Fibroblast of peridontal ligament (primary cell): ENCODE measurements around the gene GEN1.
A peak's percentile ranks its signal among the peaks of the same experiment; 100 is the strongest.

Source experiments
- DNase-seq: peaks from one replicate; pipeline ENCODE4 v3.0.0-alpha.2; 2010; ENCODE audit errors: extremely low read depth

GEN1 gene, protein sequence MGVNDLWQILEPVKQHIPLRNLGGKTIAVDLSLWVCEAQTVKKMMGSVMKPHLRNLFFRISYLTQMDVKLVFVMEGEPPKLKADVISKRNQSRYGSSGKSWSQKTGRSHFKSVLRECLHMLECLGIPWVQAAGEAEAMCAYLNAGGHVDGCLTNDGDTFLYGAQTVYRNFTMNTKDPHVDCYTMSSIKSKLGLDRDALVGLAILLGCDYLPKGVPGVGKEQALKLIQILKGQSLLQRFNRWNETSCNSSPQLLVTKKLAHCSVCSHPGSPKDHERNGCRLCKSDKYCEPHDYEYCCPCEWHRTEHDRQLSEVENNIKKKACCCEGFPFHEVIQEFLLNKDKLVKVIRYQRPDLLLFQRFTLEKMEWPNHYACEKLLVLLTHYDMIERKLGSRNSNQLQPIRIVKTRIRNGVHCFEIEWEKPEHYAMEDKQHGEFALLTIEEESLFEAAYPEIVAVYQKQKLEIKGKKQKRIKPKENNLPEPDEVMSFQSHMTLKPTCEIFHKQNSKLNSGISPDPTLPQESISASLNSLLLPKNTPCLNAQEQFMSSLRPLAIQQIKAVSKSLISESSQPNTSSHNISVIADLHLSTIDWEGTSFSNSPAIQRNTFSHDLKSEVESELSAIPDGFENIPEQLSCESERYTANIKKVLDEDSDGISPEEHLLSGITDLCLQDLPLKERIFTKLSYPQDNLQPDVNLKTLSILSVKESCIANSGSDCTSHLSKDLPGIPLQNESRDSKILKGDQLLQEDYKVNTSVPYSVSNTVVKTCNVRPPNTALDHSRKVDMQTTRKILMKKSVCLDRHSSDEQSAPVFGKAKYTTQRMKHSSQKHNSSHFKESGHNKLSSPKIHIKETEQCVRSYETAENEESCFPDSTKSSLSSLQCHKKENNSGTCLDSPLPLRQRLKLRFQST

GRCh38 chr2:17753803-17754663 lies at the start of gene GEN1, which contains the start of gene SMC6:
GEN1 (plus strand) TSS chr2:17754138; CDS start chr2:17759944, 5,806 bp downstream.
SMC6 (minus strand) TSS chr2:17753810; CDS start chr2:17745946, 7,864 bp downstream.
- DNase-seq = peak; percentile 85

DNA sequence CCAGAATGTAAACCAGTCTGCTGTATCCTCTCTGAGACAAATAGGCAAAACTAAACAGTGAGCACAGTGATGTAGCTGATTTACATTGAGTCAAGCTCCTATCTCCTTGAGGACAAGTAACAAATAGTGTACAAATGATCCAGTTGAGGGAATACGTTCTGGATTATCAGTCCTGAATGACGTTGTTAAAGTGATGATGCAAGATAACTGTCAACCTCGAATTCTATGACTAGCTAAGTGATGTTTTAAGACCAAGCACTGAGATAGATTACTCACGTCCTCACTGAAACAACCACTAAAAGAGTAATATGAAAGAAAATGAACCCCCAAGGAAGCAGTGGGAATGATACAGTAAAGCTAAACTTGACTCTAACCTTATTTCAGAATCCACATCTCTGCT lies 47.1 kb upstream of the GEN1 start:
- no peak for DNase-seq

DNA sequence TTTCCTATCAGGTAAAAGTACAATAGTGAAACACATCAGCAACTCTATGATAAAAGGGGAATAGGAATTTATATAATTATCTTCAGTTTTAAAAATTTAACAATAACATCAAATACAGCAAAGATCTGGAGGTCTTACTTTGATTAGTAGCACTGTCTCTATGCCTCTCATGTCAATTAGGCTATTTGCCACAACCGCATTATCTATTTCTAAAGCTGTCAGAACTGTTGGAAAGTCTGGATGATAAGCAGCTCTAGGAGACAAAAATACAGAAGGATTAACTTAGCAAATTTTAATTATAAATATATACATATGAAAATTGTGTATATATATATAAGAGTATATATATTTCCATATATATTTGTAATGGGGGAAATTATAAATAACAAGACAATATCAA lies 45.4 kb upstream of the GEN1 start:
- no peak for DNase-seq

- peak; percentile 23 for DNase-seq
Measured at GRCh38 chr2:17709897-17710296, 44.0 kb upstream of the GEN1 start.

- DNase-seq = no peak
Measured at GRCh38 chr2:17710547-17711248, 43.2 kb upstream of the GEN1 start.

DNA sequence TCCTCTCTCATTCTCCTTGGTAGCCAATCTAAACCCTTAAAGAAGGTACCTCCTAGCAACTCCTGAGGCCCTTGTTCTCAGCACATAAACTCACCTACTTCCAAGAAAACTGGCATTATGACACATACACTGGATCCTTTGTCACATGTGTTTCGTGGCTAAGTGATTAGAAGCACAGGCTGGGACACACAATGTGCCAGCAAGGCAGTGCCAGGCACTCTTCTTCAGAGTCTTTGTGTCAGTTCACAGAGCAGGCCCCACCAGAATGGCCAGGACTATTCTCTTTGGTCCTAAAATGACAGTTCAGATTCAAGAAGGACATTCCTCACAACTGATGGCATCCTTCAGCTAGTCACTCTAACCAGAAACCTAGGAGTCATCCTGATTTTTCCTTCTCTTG lies 40.6 kb upstream of the GEN1 start:
- DNase-seq = no peak

DNA sequence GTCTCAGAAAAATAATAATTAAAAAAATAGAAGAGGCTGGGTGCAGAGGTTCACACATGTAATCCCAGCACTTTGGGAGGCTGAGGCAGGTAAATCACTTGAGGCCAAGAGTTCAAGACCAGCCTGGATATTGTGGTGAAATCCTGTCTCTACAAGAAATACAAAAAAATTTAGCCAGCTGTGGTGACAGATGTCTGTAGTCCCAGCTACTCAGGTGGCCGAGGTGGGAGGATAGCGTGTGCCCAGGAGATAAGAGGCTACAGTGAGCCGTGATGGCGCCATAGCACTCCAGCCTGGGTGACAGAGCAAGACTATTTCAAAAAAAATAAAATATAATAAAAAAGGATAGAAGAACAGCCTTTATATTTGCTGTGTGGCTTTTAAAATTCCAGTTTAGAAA lies 36.3 kb upstream of the GEN1 start:
- no peak for DNase-seq

- no peak for DNase-seq
Measured at GRCh38 chr2:17718689-17719088, 35.2 kb upstream of the GEN1 start.

DNA sequence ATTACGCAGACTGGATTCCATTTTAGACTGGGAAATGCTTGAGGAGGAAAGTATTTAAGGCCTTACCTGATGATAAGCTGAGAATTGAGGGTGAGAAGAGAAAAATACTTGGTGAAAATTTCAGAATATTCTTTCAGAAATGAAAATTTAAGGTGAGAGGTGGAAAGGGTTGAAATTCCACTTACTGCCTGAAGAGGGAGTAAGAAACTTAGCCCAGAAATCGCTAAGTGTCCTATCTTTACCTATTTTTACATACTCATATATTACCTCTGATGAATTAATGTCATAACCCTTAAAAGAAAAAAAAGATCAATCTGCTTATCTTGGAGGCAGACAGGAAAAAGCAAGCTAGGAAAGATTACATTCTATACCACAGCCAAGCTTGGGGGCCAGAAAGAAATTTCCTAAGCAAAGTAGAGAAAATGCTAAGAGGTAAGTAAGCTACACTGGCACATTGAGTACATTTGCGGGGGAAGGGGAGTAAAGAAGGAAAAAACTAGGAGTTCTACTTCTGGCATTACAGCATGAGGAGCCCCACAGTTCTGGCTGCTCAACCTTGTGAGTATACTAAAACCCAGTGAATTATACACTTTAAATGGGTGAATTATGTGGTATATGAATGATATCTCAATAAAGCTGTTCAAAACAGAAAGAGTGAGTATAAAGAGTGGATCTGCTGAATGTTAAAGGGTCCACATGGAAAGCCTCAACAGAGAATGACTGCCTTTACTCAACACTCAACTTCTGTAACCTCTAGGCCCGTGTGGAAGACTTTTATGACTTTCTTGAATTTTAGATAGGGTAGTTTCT lies 34.2 kb upstream of the GEN1 start:
- peak; percentile 44 for DNase-seq

- DNase-seq = no peak
Measured at GRCh38 chr2:17728210-17728609, 25.7 kb upstream of the GEN1 start.

DNA sequence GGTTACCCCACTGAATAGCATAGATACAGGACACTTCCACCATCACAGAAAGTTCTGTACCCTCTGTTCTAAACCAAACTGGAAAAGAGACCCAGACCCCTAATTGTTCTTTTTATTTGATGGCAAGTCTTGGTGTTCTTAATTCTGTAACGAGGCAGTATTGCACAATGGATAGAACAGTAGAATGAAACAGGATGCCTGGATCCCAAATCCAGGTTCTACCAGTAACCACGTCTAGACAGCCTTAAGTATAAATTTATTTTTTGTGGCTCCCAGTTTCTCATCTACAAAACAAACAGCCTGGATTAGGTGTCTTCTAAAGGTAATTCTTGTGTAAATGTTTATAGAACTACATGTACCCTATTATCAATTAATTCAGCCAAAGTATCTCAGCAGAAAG lies 24.1 kb upstream of the GEN1 start:
- DNase-seq = no peak

GRCh38 chr2:17733599-17733998 lies 20.3 kb upstream of the GEN1 start:
- DNase-seq = no peak

GRCh38 chr2:17735864-17736263 lies 18.1 kb upstream of the GEN1 start:
- no peak for DNase-seq

- peak; percentile 46 for DNase-seq
Measured at GRCh38 chr2:17736989-17737388, 16.9 kb upstream of the GEN1 start.

- no peak for DNase-seq
Measured at GRCh38 chr2:17740203-17740602, 13.7 kb upstream of the GEN1 start.

DNA sequence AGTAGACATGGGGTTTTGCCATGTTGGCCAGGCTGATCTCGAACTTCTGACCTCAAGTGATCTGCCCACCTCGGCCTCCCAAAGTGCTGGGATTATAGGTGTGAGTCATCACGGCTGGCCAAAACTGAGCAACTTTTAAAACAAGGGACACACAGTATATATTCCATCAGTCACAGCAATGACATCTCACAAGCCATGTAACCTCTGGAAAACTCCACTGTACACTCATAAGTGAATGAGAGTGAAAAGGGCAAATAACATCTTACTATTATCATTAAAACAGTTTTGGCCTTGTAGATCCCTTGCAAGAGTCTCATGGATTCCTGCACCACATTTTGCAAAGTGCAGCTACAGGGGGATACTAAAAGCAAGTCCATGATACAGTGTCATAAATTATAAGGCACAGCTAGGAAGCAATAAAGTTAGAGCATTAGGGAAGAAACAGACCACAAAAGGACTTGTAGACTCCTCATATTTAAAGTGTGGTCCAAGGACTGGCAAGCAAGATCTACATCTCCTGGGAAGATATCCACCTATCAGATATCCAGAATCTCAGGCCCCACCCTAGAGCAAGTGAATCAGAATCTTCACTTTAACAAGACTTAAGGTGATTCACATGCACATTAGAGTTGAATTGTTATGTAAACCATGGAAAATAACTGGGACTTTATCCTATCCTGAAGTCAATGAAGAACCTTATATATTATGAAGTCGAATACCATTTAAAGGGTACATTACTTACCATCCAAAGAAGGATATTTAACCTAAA lies 6.1 kb upstream of the GEN1 start:
- DNase-seq = no peak

GRCh38 chr2:17748745-17749144 lies 5.2 kb upstream of the GEN1 start:
- DNase-seq = no peak

DNA sequence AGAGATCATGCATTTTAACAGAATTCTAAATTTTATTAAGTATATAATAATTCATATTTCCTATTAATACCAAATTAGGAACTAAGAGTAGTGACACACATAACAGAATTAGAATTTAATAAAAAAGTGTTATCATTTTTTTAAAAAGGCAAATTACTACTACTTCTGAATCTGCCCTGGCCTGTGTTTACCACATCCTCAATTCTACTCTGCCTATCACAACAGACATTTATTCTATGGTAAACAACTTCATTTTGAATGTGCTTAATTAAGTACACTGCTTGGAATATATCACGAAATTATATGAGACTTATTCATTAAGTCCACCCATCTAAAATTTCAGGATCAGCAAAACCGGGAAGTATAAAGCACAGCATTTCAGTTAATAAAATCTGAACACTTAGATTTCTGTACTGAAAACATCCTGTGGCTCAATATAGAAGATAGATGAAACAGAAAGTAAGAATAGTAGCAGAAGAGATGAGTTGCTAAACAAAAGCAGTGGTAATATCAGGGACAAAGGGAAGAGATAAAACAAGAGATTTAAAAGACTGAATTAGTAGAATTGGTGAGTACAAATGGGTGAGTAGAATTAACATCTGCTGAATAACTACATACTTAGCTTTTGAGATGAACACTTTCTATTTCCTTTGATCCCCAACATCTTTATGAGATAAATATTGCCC lies 4.0 kb upstream of the GEN1 start:
- no peak for DNase-seq

DNA sequence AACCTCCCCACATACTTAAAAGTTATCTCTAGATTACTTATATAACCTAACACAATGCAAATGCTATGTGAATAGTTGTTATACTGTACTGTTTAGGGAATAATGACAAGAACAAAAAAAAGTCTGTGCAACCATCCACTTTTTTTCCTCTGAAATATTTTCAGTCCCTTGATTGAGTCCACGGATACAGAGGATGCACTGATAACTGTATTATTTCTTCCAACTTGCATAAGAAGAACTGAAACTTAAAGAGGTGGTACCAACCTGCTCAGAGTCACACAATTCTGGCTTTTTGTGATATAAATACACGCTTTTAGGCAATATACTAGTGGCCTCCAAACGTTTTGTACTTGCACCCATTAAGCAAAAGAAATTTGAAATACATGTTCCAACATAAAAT lies 1.7 kb upstream of the GEN1 start:
- no peak for DNase-seq
